Endothelial cell of umbilical vein (primary cell): ENCODE results near the gene MYLK. TPM values are rescaled to one million over a fixed set of nuclear protein-coding genes. Genes with fewer than 3 reads are reported as not detected.

Experiments used
- BruUV-seq: library from RNA; stranded (reverse); fragments of 400-500 nt; replicated peaks from 2 replicates; lab custom pipeline; 2021; lab: Mats Ljungman, UMichigan
- CTCF ChIA-PET: fragments of 300-600, 350-600 bp; sonication (Branson Sonifier 250); formaldehyde crosslinking; loops from one replicate; lab custom pipeline; 2021; ENCODE audit warnings: antibody characterized with exemption, inconsistent platforms; lab: Charles Lee
- POLR2A ChIA-PET: fragments of 300-600, 350-600 bp; sonication (Branson Sonifier 250); formaldehyde crosslinking; loops from one replicate; lab custom pipeline; 2021; ENCODE audit warnings: antibody characterized with exemption, inconsistent platforms; lab: Charles Lee
- DNase-seq: peaks from one replicate; pipeline ENCODE4 v3.0.0-alpha.2; 2011; ENCODE audit warnings: low read depth, low spot score
- FAIRE-seq: peaks from 2 replicates; lab custom pipeline; 2011; peaks lifted over from hg19 to GRCh38; lab: Jason Lieb, UNC
- H2AFZ ChIP-seq: 2 replicates; pipeline ENCODE4 v1.6.0; 2012; ENCODE audit warnings: low read depth, low read length, control low read depth, inconsistent platforms
- H3K27ac ChIP-seq: 2 replicates; pipeline ENCODE4 v1.5.1; 2011; ENCODE audit warnings: low read depth, mild to moderate bottlenecking, control low read depth, low read length, moderate library complexity; ENCODE audit not compliant: insufficient read depth
- H3K27me3 ChIP-seq, 2 experiments: 2 replicates each; pipeline versions ENCODE4 v1.6.0 to v1.6.1; 2011; ENCODE audit warnings: low read length in 2 of 2, mixed read lengths in 1 of 2; ENCODE audit not compliant: control insufficient read depth in 2 of 2, insufficient read depth in 2 of 2
- H3K36me3 ChIP-seq, 2 experiments: 2 replicates in 1 of 2; 3 replicates in 1 of 2; pipeline ENCODE4 v1.5.1; 2011; ENCODE audit warnings: low read length in 2 of 2, mild to moderate bottlenecking in 1 of 2, moderate library complexity in 1 of 2; ENCODE audit not compliant: control insufficient read depth in 2 of 2, insufficient read depth in 2 of 2; ENCODE audit errors: extremely low read depth in 1 of 2
- H3K4me1 ChIP-seq: 3 replicates; pipeline ENCODE4 v1.5.1; 2011; ENCODE audit warnings: mild to moderate bottlenecking, low read length; ENCODE audit not compliant: control insufficient read depth, insufficient read depth; ENCODE audit errors: extremely low read depth
- H3K4me2 ChIP-seq: 2 replicates; pipeline ENCODE4 v1.6.1; 2011; ENCODE audit warnings: low read length, control low read depth, mixed read lengths; ENCODE audit not compliant: insufficient read depth
- H3K4me3 ChIP-seq, 3 experiments: fragments of 200-600 bp in 1 of 3; sonication (generic), shearing (Covaris generic) in 1 of 3; replicated peaks in 1 of 3; 2 replicates each; pipeline ENCODE4 v1.5.1; 2011 to 2016; ENCODE audit warnings: control low read depth in 3 of 3, low read length in 3 of 3, mild to moderate bottlenecking in 2 of 3, inconsistent platforms in 1 of 3, low read depth in 1 of 3, moderate library complexity in 1 of 3; ENCODE audit not compliant: insufficient read depth in 1 of 3
- H3K79me2 ChIP-seq: 2 replicates; pipeline ENCODE4 v1.6.0; 2012; ENCODE audit warnings: low read length, inconsistent platforms; ENCODE audit not compliant: control insufficient read depth, insufficient read depth
- H3K9ac ChIP-seq: replicated peaks from 2 replicates; pipeline ENCODE3; 2011; ENCODE audit warnings: low read length, control low read depth; ENCODE audit not compliant: insufficient read depth; ENCODE audit errors: extremely low read depth
- H3K9me1 ChIP-seq: replicated peaks from 3 replicates; pipeline ENCODE4 v1.6.0; 2011; ENCODE audit warnings: mild to moderate bottlenecking, low read length; ENCODE audit not compliant: control insufficient read depth, insufficient read depth; ENCODE audit errors: extremely low read depth
- H3K9me3 ChIP-seq: replicated peaks from 2 replicates; pipeline ENCODE4 v1.5.1; 2012; ENCODE audit warnings: low read length, inconsistent platforms; ENCODE audit not compliant: control insufficient read depth, insufficient read depth
- H4K20me1 ChIP-seq: replicated peaks from 2 replicates; pipeline ENCODE3; 2011; ENCODE audit warnings: mild to moderate bottlenecking, low read length; ENCODE audit not compliant: control insufficient read depth, insufficient read depth; ENCODE audit errors: extremely low read depth
- CTCF ChIP-seq, 2 donors: IDR thresholded peaks; 1 replicate in 1 of 2; 2 replicates in 1 of 2; pipeline ENCODE4 v1.5.1; 2011; ENCODE audit warnings: low read length in 2 of 2, mild to moderate bottlenecking in 2 of 2, moderate library complexity in 2 of 2, control low read depth in 1 of 2, inconsistent platforms in 1 of 2, low read depth in 1 of 2; ENCODE audit not compliant: insufficient read depth in 1 of 2; ENCODE audit errors: extremely low read depth in 1 of 2
- EZH2 ChIP-seq: IDR thresholded peaks from 2 replicates; pipeline ENCODE4 v1.6.1; 2012; ENCODE audit warnings: borderline replicate concordance, low read depth, mild to moderate bottlenecking, moderate library complexity, low read length, inconsistent platforms; ENCODE audit not compliant: severe bottlenecking
- FOS ChIP-seq: IDR thresholded peaks from 2 replicates; pipeline ENCODE4 v1.6.1; 2011; ENCODE audit warnings: mild to moderate bottlenecking, low read length, moderate library complexity, borderline replicate concordance; ENCODE audit not compliant: insufficient read depth
- GATA2 ChIP-seq: IDR thresholded peaks from 2 replicates; pipeline ENCODE4 v1.7.0; 2011; ENCODE audit warnings: low read depth, mild to moderate bottlenecking, moderate library complexity, mixed read lengths, low read length; ENCODE audit not compliant: insufficient read length, insufficient read depth
- JUN ChIP-seq: IDR thresholded peaks from 2 replicates; pipeline ENCODE4 v1.6.1; 2011; ENCODE audit warnings: borderline replicate concordance, low read depth; ENCODE audit not compliant: insufficient read length, insufficient read depth
- MAX ChIP-seq: IDR thresholded peaks from 2 replicates; pipeline ENCODE4 v1.6.1; 2011; ENCODE audit not compliant: insufficient read depth, insufficient read length
- MYC ChIP-seq: IDR thresholded peaks from one replicate; pipeline ENCODE4 v1.6.1; 2011; ENCODE audit warnings: mild to moderate bottlenecking, low read depth, low read length
- POLR2A ChIP-seq: IDR thresholded peaks from 2 replicates; pipeline ENCODE4 v1.6.1; 2012; ENCODE audit warnings: low read depth, mild to moderate bottlenecking, control low read depth, low read length
- dilution Hi-C: fragments of 300-500 bp; cut with MboI; formaldehyde crosslinking; loops from one replicate; pipeline ENCODE4 v1.15.0; 2019; ENCODE audit warnings: low sequenced_read_pairs; ENCODE audit not compliant: extremely low pct_ligation_motif_present
- intact Hi-C: fragments of 100-400 bp; cut with micrococcal nuclease; formaldehyde crosslinking; loops from one replicate; pipeline ENCODE4 v1.10.0; 2022
- polyA plus RNA-seq, 4 experiments: library from polyadenylated mRNA; depleted of rRNA in 3 of 4; stranded (reverse) in 3 of 4; unstranded in 1 of 4; fragments of >200 nt; gene quantifications; 2 replicates each; pipeline versions ENCODE4 v1.2.1 to v1.2.3, GENCODE V29; 2011 to 2012; ENCODE audit warnings: missing spikeins in 1 of 4
- total RNA-seq: library from RNA; stranded (reverse); gene quantifications from 2 replicates; pipeline ENCODE4 v1.2.3, GENCODE V29; 2021

Gene MYLK
- total and polyA plus RNA-seq, 2 donors (not counting 3 experiments of a cell fraction or from before 2014, with no cell fraction given): 10.0 to 22.2 TPM

DNA sequence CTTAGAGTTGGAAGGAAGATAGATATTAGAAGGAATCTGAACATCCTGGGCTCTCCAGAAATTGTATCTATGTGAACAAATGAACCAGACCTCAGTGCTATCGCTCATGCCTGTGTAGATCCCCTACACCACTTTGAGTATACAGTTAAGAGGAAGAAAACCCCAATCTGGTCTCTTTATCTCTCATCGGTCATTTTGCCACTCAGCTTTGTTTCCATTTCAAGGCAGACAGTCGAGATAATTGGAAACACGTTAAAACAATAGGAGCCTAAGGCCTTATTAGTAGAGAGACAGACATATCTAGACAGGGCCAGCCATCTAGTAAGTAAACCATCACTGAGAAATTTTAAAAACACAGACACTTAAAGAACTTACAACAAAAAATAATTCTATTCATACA is 101.6 kb downstream of the MYLK start:
- no peaks in the 10 kb centered on the region for H3K36me3 ChIP-seq
- no peak overlapping the region for H2AFZ ChIP-seq
- H3K9ac ChIP-seq: no peak overlapping the region
- DNase-seq: no peak
- H3K4me2 ChIP-seq: no peak overlapping the region
- no peaks in the 10 kb centered on the region for H4K20me1 ChIP-seq
- no peaks in the 10 kb centered on the region for H3K79me2 ChIP-seq
- H3K27ac ChIP-seq: no peak overlapping the region
- peaks cover 11% of the 10 kb centered on the region for H3K4me1 ChIP-seq
- H3K9me3 ChIP-seq: no peaks in the 10 kb centered on the region
- no peaks in the 10 kb centered on the region for H3K27me3 ChIP-seq
- TF ChIP-seq CTCF (IDR thresholded peaks at IDR 0.05; ENCODE audit: extremely low read depth in 1 of 2, insufficient read depth in 1 of 2, low read depth in 1 of 2, low read length in 2 of 2) (no peak), EZH2 (no peak), MAX (no peak), GATA2 (no peak), FOS (no peak), JUN (no peak), POLR2A (no peak), MYC (no peak)
- dilution Hi-C loops: no loop called here
- FAIRE-seq: no peak
- ChIA-PET CTCF (interaction anchor here (1.0 to 1.4 kb wide), 2 partner anchors 37 to 59 kb away, joined by 4 read pairs; no protein-coding TSS in a partner anchor), POLR2A (no interaction called here)
- H3K9me1 ChIP-seq: no peaks in the 10 kb centered on the region
- intact Hi-C loops: no loop called here
- BruUV-seq: no TSS peak
- no peak overlapping the region for H3K4me3 ChIP-seq
